Esophagus squamous epithelium (tissue), 5 donors: ENCODE results near the gene INMT. TPM values are rescaled to one million over a fixed set of nuclear protein-coding genes. Genes with fewer than 3 reads are reported as not detected.

Experiments
- DNase-seq: peaks from one replicate; lab custom pipeline; 2025; lab: John Stamatoyannopoulos, UW
- H3K27ac ChIP-seq, 4 donors: fragments of 200-600 bp; sonication (generic); one replicate each; pipeline ENCODE4 v1.5.1; 2016 to 2019; ENCODE audit warnings: mild to moderate bottlenecking in 1 of 4
- H3K27me3 ChIP-seq, 4 donors: fragments of 200-600 bp; sonication (generic); 1 replicate in 3 of 4; 2 replicates in 1 of 4; pipeline versions ENCODE4 v1.5.1 to v1.6.0; 2017 to 2021; ENCODE audit warnings: antibody characterized with exemption in 1 of 4
- H3K36me3 ChIP-seq, 3 donors: fragments of 200-600 bp; sonication (generic); one replicate each; pipeline ENCODE4 v1.5.1; 2016 to 2019
- H3K4me1 ChIP-seq, 3 donors: fragments of 200-600 bp; sonication (generic); one replicate each; pipeline ENCODE4 v1.5.1; 2017 to 2019
- H3K4me3 ChIP-seq, 4 donors: fragments of 200-600 bp; sonication (generic); 1 replicate in 3 of 4; 2 replicates in 1 of 4; pipeline ENCODE4 v1.5.1; 2016 to 2019; ENCODE audit warnings: mild to moderate bottlenecking in 2 of 4, moderate library complexity in 1 of 4
- H3K9me3 ChIP-seq, 3 donors: fragments of 200-600 bp; sonication (generic); one replicate each; pipeline ENCODE4 v1.5.1; 2016 to 2019
- POLR2A ChIP-seq, 4 donors: fragments of 450-650 bp; IDR thresholded peaks; one replicate each; pipeline ENCODE4 v1.6.1; 2017; ENCODE audit warnings: antibody characterized with exemption in 4 of 4, mild to moderate bottlenecking in 4 of 4, moderate library complexity in 3 of 4
- WGBS, 2 donors: methylation state at CpG; one replicate each; pipeline ENCODE4 v1.1.5; 2018; 5-methylcytosine and 5-hydroxymethylcytosine counted together
- intact Hi-C: fragments of 100-400 bp; cut with DNase I; formaldehyde crosslinking; loops from one replicate; pipeline ENCODE4 v1.15.0; 2022
- total RNA-seq, 4 donors: library from RNA; depleted of rRNA; stranded (reverse); fragments of >200 nt; gene quantifications; one replicate each; pipeline ENCODE4 v1.1.0, GENCODE V29; 2016
- TF ChIP-seq, protein P1 (sequence below), 6 experiments: fragments of 450-650 bp in 4 of 6; fragments of 200-600 bp in 2 of 6; sonication (generic) in 2 of 6; IDR thresholded peaks; one replicate each; pipeline ENCODE4 v1.5.1; 2016 to 2019; ENCODE audit warnings: antibody characterized with exemption in 6 of 6, mild to moderate bottlenecking in 4 of 6, moderate library complexity in 4 of 6
- donor health status: DM: yes; HTN: yes; CAD: no.

The INMT gene
- total RNA-seq, 4 donors from 2014 or later = 0.76 to 40.2 (median 7.8) TPM

DNA sequence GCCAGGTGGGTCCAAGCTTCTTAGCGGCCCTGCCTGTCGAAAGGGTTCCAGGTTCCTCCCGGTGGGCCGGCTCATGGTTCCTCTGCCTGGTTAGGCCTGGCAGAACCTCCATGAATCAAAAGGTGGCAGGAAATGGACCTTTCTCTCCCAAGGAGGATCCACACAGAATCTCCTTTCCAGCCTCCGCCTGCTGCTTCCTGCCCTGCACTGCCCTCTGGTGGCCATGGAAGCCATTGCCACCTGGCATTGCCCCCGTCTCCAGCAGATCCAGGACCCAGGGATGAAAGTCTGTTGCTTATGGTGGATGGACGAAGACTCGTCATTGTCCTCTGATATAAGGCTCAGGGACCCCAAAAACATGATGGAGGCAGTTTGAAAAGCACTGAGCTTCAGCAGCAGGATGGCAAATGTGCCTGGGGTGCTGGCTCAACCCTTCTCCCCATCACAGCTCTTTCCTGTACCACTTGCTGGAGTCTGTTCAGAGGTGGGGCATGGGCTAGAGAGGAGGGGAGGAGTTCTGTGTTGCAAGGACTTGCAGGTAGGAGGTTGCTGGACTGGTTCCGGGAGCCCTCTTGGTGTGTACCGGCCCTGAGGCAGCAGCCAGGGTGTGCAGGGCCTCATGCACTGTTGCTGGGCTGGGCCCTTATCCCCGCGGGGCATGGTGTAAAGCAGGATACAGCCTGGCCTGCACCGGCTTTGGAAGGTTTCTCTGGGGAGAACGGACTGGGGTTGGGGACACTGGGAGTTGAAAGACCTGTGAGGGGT is 11.3 kb upstream of the INMT start:
- Histone ChIP-seq H3K4me1 (peaks cover 0 to 18% (median 7%) of the 10 kb centered on the region in 3 donors), H3K36me3 (no peaks in the 10 kb centered on the region), H3K9me3 (no peaks in the 10 kb centered on the region), H3K27me3 (peaks cover 0 to 7% (median 0%) of the 10 kb centered on the region in 4 donors), H3K4me3 (no peak overlapping the region), H3K27ac (no peak overlapping the region)
- DNase-seq = no peak
- 3 to 50% methylated on average over 6 of the region's 14 CpGs for WGBS, 2 donors
- TF ChIP-seq, protein P1, sequence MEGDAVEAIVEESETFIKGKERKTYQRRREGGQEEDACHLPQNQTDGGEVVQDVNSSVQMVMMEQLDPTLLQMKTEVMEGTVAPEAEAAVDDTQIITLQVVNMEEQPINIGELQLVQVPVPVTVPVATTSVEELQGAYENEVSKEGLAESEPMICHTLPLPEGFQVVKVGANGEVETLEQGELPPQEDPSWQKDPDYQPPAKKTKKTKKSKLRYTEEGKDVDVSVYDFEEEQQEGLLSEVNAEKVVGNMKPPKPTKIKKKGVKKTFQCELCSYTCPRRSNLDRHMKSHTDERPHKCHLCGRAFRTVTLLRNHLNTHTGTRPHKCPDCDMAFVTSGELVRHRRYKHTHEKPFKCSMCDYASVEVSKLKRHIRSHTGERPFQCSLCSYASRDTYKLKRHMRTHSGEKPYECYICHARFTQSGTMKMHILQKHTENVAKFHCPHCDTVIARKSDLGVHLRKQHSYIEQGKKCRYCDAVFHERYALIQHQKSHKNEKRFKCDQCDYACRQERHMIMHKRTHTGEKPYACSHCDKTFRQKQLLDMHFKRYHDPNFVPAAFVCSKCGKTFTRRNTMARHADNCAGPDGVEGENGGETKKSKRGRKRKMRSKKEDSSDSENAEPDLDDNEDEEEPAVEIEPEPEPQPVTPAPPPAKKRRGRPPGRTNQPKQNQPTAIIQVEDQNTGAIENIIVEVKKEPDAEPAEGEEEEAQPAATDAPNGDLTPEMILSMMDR (IDR thresholded peaks at IDR 0.05) = peak; percentile 84 to 99 (median 94)
- TF ChIP-seq POLR2A (IDR thresholded peaks at IDR 0.05) = no peak
- intact Hi-C loops = no loop called here

- H3K36me3 ChIP-seq = no peaks in the 10 kb centered on the region
- no peaks in the 10 kb centered on the region for H3K9me3 ChIP-seq
- H3K4me1 ChIP-seq = peaks cover 0 to 18% (median 7%) of the 10 kb centered on the region in 3 donors
- TF ChIP-seq POLR2A (IDR thresholded peaks at IDR 0.05) = no peak
- TF ChIP-seq, protein P1 (IDR thresholded peaks at IDR 0.05) = no peak
- no peak overlapping the region for H3K4me3 ChIP-seq
- peaks cover 0 to 3% (median 0%) of the 10 kb centered on the region in 4 donors for H3K27me3 ChIP-seq
- DNase-seq = no peak
- 63 to 86% methylated on average over 1 to 4 of the region's 8 CpGs for WGBS, 2 donors
- H3K27ac ChIP-seq = no peak overlapping the region
- intact Hi-C loops = no loop called here
These were observed 10.6 kb upstream of the INMT start for GRCh38 chr7:30741289-30741688.

- TF ChIP-seq, protein P1 (IDR thresholded peaks at IDR 0.05) = no peak
- no peak for TF ChIP-seq POLR2A (IDR thresholded peaks at IDR 0.05)
These were observed 8.4 kb upstream of the INMT start for GRCh38 chr7:30743371-30744074.

DNA sequence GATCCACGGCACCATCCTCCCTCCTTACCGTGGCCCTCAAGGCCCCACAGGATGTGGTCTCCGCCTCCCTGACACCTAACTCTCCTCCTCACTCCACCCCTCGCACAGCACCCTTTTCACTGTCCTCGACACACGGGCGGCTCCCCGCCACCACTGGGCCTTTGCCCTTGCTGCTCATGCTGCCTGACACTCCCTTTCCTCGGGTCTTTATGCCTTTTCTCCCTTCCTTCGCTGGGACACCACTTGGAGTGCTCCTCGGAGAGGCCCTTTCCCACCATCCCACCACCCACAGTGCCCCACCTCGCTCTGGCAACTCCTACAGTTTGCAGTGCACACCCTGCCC is 7.9 kb upstream of the INMT start:
- WGBS, 2 donors = 83 to 94% methylated on average over 12 of the region's 12 CpGs
- Histone ChIP-seq H3K9me3 (no peaks in the 10 kb centered on the region), H3K4me3 (no peak overlapping the region), H3K27ac (no peak overlapping the region), H3K27me3 (no peaks in the 10 kb centered on the region), H3K4me1 (peaks cover 0 to 18% (median 7%) of the 10 kb centered on the region in 3 donors), H3K36me3 (no peaks in the 10 kb centered on the region)
- intact Hi-C loops = no loop called here
- TF ChIP-seq, protein P1 (IDR thresholded peaks at IDR 0.05) = no peak
- no peak for TF ChIP-seq POLR2A (IDR thresholded peaks at IDR 0.05)
- DNase-seq = no peak

More at GRCh38 chr7:30743371-30744074, 8.4 kb upstream of the INMT start:
- H3K9me3 ChIP-seq = no peaks in the 10 kb centered on the region
- WGBS, 2 donors = 70 to 74% methylated on average over 7 to 8 of the region's 8 CpGs
- H3K4me1 ChIP-seq = peaks cover 0 to 18% (median 7%) of the 10 kb centered on the region in 3 donors
- H3K4me3 ChIP-seq = no peak overlapping the region
- no peak for DNase-seq
- no peaks in the 10 kb centered on the region for H3K36me3 ChIP-seq
- intact Hi-C loops = no loop called here
- H3K27ac ChIP-seq = no peak overlapping the region
- H3K27me3 ChIP-seq = no peaks in the 10 kb centered on the region
